Loucy (cell line): ENCODE data around the gene LCA5.

Experiments
- EZH2phosphoT487 ChIP-seq: fragments of 200-600 bp; IDR thresholded peaks from 2 replicates; pipeline ENCODE4 v1.6.1; 2018; ENCODE audit warnings: antibody characterized with exemption, mild to moderate bottlenecking, moderate library complexity, borderline replicate concordance
- TF ChIP-seq, protein P1 (sequence below): fragments of 200-600 bp; sonication (generic); conservative IDR thresholded peaks from 2 replicates; pipeline ENCODE4 v1.5.1; 2014; ENCODE audit warnings: mild to moderate bottlenecking, antibody characterized with exemption, low read length

DNA sequence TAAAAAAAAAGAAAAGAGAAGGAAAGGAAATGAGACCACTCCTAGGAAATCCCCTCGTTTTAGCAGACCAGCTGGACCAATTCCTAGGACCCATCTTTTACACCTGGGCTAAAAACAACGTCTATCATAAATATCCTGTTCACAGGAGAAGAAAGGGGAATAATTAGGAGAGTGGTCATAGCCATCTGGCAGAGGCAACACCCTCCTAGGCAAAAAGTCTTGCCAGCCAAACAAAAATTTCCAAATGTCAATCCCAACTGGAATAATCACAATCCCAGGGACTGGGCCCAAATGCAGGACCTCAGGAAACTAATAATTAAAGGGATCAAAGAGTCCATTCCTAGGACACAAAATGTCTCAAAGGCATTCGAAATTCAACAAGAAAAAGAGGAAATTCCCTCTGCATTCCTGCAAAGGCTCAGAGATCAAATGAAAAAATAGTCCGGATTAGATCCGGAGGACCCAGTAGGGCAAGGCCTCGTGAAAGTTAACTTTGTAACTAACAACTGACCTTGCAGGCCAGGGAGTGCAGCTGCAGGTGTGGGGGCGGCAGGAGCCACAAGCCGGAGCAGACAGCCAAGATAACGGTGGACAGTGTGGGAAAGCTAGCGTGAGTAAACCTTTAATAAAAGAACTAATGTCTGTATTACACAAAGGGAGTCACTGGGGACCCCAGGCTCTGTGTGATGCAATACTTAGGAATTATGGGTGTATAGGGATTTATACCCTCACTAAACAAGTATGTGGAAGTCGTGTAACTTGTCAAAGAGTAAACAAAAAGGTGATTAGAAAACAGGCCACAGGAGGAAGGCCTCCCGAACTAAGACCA is 11.7 kb downstream of the LCA5 start:
- TF ChIP-seq, protein P1, sequence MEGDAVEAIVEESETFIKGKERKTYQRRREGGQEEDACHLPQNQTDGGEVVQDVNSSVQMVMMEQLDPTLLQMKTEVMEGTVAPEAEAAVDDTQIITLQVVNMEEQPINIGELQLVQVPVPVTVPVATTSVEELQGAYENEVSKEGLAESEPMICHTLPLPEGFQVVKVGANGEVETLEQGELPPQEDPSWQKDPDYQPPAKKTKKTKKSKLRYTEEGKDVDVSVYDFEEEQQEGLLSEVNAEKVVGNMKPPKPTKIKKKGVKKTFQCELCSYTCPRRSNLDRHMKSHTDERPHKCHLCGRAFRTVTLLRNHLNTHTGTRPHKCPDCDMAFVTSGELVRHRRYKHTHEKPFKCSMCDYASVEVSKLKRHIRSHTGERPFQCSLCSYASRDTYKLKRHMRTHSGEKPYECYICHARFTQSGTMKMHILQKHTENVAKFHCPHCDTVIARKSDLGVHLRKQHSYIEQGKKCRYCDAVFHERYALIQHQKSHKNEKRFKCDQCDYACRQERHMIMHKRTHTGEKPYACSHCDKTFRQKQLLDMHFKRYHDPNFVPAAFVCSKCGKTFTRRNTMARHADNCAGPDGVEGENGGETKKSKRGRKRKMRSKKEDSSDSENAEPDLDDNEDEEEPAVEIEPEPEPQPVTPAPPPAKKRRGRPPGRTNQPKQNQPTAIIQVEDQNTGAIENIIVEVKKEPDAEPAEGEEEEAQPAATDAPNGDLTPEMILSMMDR: no peak
- TF ChIP-seq EZH2phosphoT487: no peak
